Cardiac ventricle fibroblast (primary cell): ENCODE results near the gene ADGRG3. TPM values are rescaled to one million over a fixed set of nuclear protein-coding genes. Genes with fewer than 3 reads are reported as not detected.

Source experiments
- total RNA-seq: library from RNA; depleted of rRNA; stranded (reverse); fragments of >200 nt; gene quantifications from 2 replicates; pipeline ENCODE4 v1.2.3, GENCODE V29; 2015

The ADGRG3 gene
- total RNA-seq = not detected in 2 replicates

GRCh38 chr16:57668263-57668571, at the start of gene ADGRG3:
Gene ADGRG3, plus strand, starts transcription at chr16:57668306. Its CDS starts 42 bp downstream, at chr16:57668348.

GRCh38 chr16:57628008-57628781, 39.9 kb upstream of the ADGRG3 start, which contains the start of gene ADGRG1:
Gene ADGRG1, plus strand, starts transcription at chr16:57628630. Its CDS starts 21,658 bp downstream, at chr16:57650288.

DNA sequence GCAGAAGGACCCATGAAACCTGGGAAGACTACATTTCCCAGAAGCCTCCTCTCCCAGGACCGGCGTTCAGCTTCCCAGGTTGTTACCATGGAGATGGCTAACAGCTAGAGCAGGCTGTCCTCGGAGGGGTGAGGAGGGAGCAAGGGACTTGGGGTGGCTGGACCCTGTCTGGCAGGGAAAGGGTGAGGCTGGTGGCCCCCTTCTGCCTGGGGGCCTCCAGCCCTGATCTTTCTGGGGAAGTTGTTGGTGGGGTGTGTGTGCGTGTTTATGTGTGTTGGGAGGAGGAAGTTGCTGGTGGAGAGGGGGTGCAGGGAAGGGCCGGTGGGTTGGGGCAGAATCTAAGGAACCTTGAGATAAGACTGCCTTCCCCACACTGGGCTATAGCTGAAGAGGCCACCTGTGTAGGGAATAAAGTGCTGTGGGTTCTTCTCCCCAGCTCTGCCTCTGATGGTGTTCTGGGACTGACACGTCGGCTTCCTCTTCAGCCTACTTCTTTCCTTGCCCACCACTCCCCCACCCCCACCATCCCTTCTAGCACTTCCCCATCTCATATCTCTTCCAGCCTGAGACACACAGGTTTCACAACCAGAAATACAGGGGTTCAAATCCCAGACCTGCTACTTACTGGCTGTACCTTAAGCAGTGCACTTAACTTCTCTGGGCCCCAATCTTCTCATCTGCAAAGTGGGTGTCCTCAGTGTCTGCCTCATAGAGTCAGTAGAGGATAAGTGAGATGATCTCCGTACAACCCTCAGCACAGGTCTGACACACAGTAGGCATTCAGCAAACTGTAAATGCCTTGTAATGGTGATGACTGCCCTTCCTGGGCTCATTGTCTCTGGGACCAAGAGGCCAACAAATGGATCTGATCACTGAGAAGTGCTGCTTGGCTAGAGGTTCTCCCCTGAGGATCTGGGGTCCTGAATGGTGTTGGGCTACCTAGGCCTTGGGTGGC, 26.9 kb downstream of the ADGRG3 start, which contains the start of gene DRC7:
Gene DRC7, plus strand, starts transcription at position 82 of the 955 bp plus-strand sequence. CDS start 3,144 bp downstream, outside the sequence.

DNA sequence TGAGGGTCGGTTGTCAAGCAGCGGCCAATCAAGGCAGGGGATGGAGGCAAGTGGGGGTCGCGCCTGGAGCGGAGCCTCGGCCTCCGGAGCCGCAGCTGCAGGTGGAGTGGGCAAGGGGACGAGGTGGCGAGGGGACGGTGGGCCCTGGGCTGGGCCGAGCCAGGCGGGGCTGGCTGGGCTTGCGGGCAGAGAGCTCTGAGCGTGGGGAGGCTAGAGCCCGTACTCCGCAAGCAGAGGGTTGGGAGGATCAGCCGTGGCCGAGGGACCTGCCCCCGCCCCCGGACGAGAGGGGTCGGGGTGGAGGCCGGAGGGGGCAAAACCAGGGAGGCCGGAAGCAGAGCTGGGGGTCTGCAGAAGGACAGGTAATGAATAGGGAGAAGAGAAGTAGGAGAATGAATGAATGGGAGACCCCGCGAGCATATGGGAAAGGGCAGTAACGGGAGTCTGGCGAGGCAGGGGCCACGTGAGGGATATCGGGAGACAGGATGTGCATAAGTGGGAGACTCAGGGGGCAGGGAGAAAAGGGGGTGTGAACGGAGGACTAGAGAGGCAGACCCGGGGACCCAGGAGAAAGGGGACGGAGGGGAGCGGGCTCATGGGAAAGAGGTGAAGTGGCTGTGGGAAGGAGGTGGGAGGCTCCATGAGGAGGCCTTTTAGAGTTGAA, 67.8 kb downstream of the ADGRG3 start, which contains the start of gene KATNB1:
Gene KATNB1, plus strand, starts transcription at position 16 of the 664 bp plus-strand sequence. CDS start 1,474 bp downstream, outside the sequence.

Other genes starting within 250 kb of the ADGRG3 start
- gene CIAPIN1, start 220.9 kb upstream of the ADGRG3 start, total RNA-seq = 22.4 and 22.9 TPM in 2 replicates
- 28.6 and 29.6 TPM in 2 replicates for gene COQ9, start 220.8 kb upstream of the ADGRG3 start, total RNA-seq
- gene POLR2C, start 205.6 kb upstream of the ADGRG3 start, total RNA-seq = 60.8 and 73.7 TPM in 2 replicates
- 39.1 and 54.1 TPM in 2 replicates for gene DOK4, start 181.8 kb upstream of the ADGRG3 start, total RNA-seq
- gene CCDC102A, start 131.7 kb upstream of the ADGRG3 start, total RNA-seq = 22.7 and 23.3 TPM in 2 replicates
- gene ADGRG5, start 125.7 kb upstream of the ADGRG3 start, total RNA-seq = not detected in 2 replicates
- gene ADGRG1, start 39.7 kb upstream of the ADGRG3 start, total RNA-seq = 1.7 and 5.0 TPM in 2 replicates
- gene DRC7, start 26.5 kb downstream of the ADGRG3 start, total RNA-seq = 0.34 TPM in 1 of 2 replicates, not detected in the other
- gene KATNB1, start 67.5 kb downstream of the ADGRG3 start, total RNA-seq = 7.9 and 13.8 TPM in 2 replicates
- 5.6 and 8.4 TPM in 2 replicates for gene KIFC3, start 134.2 kb downstream of the ADGRG3 start, total RNA-seq